ENCODE measurements around the gene SURF6.

SURF6 gene

DNA sequence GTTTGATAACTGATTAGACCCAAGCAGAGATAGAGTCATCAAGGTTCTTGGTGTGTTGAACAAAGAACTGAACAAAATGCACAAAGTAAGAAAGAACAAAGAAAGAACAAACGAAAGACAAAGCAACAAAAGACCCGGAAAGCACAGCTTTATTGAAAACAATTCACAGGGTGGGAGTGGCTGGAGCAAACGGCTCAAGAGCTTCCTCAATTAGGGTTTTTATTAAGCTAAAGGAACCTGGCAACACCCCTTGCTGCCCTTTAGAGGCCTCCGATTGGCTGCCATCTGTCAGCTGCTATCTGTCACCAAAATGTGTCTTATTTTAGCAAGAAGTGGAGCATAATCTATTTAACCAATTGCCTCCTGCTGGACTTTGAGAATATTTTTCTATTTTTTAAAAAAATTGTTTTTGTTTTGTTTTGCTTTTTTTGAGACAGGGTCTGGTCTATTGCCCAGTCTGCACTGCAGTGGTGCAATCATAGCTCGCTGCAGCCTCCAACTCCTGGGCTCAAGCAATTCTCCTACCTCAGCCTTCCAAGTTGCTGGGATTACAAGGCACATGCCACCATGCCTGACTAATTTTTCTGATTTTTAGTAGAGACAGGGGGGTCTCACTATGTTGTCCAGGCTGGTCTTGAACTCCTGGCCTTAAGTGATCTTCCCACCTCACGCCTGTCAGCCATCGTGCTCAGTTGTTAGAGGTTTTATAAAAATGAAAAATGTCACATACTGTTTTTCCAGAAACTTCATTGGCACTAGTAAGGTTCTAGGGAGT, 53.3 kb downstream of the SURF6 start:
- DNase-seq, result no peak

DNA sequence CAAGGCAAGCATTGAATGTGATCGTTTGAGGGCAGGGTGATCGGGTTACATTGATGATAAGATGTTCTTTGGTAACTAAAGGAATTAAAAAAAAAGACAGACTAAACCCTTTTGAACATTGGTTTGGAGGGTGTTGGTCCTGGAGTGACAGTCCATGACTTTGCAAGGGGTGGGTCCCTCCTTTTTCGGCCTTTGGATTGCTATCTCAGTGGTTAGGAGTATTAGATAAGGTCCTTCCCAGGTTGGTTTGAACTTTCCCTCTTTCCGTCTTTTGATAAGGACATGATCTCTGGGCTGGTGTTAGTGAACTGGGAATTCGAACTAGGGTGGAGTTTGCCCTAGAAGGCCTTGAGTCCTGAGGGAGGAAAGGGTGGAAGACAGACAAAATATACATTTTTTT, 55.6 kb downstream of the SURF6 start:
- no peak for DNase-seq

Measured in NCI-H446 treated with DMSO at 0.1 percent for 48 hours (cell line).